ENCODE data around the gene WDR33. TPM values are rescaled to one million over a fixed set of nuclear protein-coding genes. Genes with fewer than 3 reads are reported as not detected.
A peak's percentile ranks its signal among the peaks of the same experiment; 100 is the strongest.

WDR33 gene
- total RNA-seq, 4 donors from 2014 or later: 25.8 to 35.3 (median 33.3) TPM

DNA sequence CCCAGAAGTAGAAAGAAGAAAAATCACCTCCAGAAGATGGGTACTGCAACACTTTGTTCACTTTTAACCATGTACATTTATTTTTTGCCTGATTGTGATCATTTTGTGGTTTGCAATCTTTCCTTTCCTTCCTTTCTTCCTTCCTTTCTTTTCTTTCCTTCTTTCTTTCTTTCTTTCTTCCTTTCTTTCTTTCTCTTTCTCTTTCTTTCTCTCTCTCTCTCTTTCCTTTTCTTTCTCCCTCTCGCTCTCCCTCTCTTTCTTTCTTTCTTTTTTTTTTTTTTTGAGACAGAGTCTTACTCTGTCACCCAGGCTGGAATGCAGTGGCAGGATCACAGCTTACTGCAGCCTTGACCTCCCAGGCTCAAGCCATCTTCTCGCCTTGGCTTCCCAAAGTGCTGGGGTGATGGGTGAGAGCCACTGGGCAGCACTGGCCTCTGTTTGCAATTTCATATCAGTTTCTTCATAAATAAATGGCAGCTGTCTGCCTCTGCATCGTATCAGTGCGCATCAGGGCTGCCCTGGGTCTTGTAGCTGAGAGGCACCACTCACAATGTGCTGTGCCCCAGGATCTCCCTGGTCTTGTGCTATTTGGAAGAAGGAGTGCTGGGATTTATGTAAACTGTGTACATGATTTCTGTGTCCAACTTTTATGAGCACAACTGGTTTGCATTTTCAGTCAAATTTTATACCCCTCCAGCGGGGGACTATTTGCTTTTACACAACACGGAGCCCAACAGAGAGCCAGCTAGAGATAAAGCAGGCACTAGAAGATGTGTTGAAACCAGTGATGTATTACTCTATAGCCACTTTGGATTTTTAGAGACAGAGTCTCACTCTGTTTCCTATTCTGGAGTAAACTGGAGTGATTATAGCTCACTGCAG is 128.8 kb downstream of the WDR33 start:
- H3K36me3 ChIP-seq: no peaks in the 10 kb centered on the region
- no peak for TF ChIP-seq POLR2AphosphoS5 (IDR thresholded peaks at IDR 0.05)
- intact Hi-C loops (cut with DNase I): loop anchor here (5.0 kb wide), 1 partner anchor 35 kb away; the partner anchor contains the start of gene GPR17
- 88% methylated on average over 5 of the region's 6 CpGs for WGBS
- H3K9me3 ChIP-seq: no peaks in the 10 kb centered on the region
- no peak overlapping the region for H3K4me3 ChIP-seq
- no peak for DNase-seq (ENCODE audit: extremely low spot score)
- no peaks in the 10 kb centered on the region for H3K27me3 ChIP-seq
- peaks cover 18 to 71% (median 59%) of the 10 kb centered on the region in 4 donors for H3K4me1 ChIP-seq
- H3K27ac ChIP-seq (replicated peaks in 1 of 4): peak overlapping the region; percentile 74 to 81 (median 75)

DNA sequence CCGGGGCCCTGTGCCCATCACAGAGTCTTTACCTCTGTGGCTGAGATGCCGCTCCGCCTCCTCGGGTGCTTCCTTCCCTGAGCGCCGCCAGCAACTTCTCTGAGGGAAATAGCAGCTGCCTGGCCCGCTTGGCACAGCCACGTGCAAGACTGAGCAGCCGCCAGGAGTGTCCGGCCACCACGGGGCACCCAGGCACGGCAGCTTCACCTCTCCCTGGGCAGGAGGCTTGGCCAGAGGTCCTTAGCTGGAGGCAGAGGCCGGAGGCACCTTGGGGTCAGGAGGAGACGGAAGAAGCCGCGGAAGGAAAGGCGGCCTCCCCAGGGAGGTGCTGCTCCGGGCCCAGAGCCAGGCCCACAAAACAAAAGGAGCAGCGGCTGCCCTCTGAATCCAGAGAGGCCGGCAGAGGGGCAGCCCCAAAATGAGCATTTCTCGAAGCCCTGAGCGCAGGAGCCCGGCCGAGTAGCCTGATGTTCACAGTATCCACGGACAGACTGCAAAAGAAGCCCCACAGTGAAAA is 129.6 kb downstream of the WDR33 start:
- H3K4me3 ChIP-seq: peak overlapping the region; percentile 41 to 54 (median 45)
- peaks cover 25 to 77% (median 68%) of the 10 kb centered on the region in 4 donors for H3K4me1 ChIP-seq
- intact Hi-C loops (cut with DNase I): loop anchor here (5.0 kb wide), 1 partner anchor 34 kb away; the partner anchor contains the start of gene GPR17
- H3K27me3 ChIP-seq: no peaks in the 10 kb centered on the region
- no peaks in the 10 kb centered on the region for H3K36me3 ChIP-seq
- DNase-seq (ENCODE audit: extremely low spot score): peak; percentile 91
- no peaks in the 10 kb centered on the region for H3K9me3 ChIP-seq
- H3K27ac ChIP-seq (replicated peaks in 1 of 4): peak overlapping the region; percentile 74 to 81 (median 75)
- TF ChIP-seq POLR2A (IDR thresholded peaks at IDR 0.05; ENCODE audit: low read depth) (no peak), EP300 (IDR thresholded peaks at IDR 0.05) (no peak), POLR2AphosphoS5 (IDR thresholded peaks at IDR 0.05) (peak; percentile 28 to 57)
- TF ChIP-seq, protein P1, sequence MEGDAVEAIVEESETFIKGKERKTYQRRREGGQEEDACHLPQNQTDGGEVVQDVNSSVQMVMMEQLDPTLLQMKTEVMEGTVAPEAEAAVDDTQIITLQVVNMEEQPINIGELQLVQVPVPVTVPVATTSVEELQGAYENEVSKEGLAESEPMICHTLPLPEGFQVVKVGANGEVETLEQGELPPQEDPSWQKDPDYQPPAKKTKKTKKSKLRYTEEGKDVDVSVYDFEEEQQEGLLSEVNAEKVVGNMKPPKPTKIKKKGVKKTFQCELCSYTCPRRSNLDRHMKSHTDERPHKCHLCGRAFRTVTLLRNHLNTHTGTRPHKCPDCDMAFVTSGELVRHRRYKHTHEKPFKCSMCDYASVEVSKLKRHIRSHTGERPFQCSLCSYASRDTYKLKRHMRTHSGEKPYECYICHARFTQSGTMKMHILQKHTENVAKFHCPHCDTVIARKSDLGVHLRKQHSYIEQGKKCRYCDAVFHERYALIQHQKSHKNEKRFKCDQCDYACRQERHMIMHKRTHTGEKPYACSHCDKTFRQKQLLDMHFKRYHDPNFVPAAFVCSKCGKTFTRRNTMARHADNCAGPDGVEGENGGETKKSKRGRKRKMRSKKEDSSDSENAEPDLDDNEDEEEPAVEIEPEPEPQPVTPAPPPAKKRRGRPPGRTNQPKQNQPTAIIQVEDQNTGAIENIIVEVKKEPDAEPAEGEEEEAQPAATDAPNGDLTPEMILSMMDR (IDR thresholded peaks at IDR 0.05): no peak
- WGBS: 11% methylated on average over 13 of the region's 25 CpGs

DNA sequence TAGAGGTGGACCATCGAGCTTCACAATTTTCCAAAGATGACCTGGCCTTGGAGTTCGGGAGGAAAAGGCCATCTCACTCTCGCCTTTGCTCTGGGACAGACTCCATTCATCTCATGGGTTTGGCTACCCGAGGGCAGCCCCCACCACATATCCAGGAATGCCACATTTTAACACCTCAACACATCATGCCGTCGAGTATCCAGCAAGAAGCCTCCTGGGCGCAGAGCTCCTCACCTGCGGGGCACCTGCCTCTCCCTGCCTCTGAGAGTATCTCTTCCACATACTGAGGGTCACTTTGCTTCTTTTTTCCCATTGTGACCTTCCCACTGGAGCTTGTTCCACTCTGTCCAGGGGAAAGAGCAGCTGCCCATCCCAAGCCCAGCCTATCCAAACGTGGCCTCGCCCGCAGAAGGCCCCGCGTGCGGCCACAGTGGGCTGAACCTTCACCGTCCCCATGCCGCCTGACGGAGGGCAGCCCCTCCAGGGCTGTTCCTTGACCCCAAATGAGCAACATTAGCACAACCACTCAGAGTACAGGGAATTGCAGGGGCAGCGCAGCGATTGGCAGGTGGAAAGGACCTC is 130.2 kb downstream of the WDR33 start:
- intact Hi-C loops (cut with DNase I): loop anchor here (5.0 kb wide), 1 partner anchor 33 kb away; the partner anchor contains the start of gene GPR17
- TF ChIP-seq POLR2A (IDR thresholded peaks at IDR 0.05; ENCODE audit: low read depth) (no peak), EP300 (IDR thresholded peaks at IDR 0.05) (no peak), POLR2AphosphoS5 (IDR thresholded peaks at IDR 0.05) (no peak)
- TF ChIP-seq, protein P1 (IDR thresholded peaks at IDR 0.05): no peak
- Histone ChIP-seq H3K27ac (replicated peaks in 1 of 4) (peak overlapping the region; percentile 74 to 81 (median 75)), H3K36me3 (no peaks in the 10 kb centered on the region), H3K9me3 (no peaks in the 10 kb centered on the region), H3K4me1 (peaks cover 29 to 77% (median 69%) of the 10 kb centered on the region in 4 donors), H3K4me3 (peak overlapping the region; percentile 41 to 54 (median 45)), H3K27me3 (no peaks in the 10 kb centered on the region)
- DNase-seq (ENCODE audit: extremely low spot score): no peak
- 87% methylated on average over 14 of the region's 19 CpGs for WGBS

DNA sequence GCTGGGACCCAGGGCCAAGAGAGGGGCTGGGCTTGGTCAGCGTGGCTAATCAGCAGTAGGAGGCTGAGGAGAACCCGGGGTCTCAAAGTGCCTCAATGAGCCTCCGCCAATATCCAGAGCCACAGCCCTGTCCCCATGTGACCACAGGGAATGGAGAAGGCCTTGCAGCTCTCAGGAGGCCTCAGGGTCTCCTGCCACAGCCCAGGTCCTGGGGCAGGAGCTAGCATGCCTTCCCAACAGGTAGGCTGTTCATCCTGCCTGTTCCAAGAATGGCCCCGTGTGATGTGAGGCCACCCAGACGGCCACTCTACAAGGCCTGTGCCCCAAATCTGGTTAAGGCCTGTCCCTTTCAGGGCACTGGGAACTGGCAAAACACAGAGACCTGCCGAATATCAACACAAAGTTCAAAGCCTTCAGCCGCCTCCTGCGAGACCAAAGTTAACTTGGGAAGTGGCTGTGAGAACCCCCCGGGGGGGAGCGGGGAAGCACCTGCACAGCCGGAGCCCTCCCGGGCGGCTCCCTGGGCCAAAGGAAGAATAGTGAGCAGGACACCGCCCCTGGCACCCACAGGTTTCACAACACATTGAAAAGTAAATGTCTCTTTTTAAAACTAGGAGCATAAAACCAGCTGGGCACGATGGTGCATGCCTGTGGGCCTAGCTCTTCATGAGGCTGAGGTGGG is 131.2 kb downstream of the WDR33 start:
- H3K4me1 ChIP-seq: peaks cover 29 to 69% (median 66%) of the 10 kb centered on the region in 4 donors
- intact Hi-C loops (cut with DNase I): loop anchor here (5.0 kb wide), 1 partner anchor 33 kb away; the partner anchor contains the start of gene GPR17
- 89% methylated on average over 9 of the region's 15 CpGs for WGBS

More for the DNA sequence above, 131.2 kb downstream of the WDR33 start:
- H3K36me3 ChIP-seq: no peaks in the 10 kb centered on the region
- no peaks in the 10 kb centered on the region for H3K9me3 ChIP-seq
- H3K27ac ChIP-seq (replicated peaks in 1 of 4): no peak overlapping the region
- no peak for TF ChIP-seq POLR2A (IDR thresholded peaks at IDR 0.05; ENCODE audit: low read depth)
- TF ChIP-seq, protein P1 (IDR thresholded peaks at IDR 0.05): no peak
- no peak for TF ChIP-seq EP300 (IDR thresholded peaks at IDR 0.05)
- TF ChIP-seq POLR2AphosphoS5 (IDR thresholded peaks at IDR 0.05): no peak
- H3K4me3 ChIP-seq: no peak overlapping the region
- no peak for DNase-seq (ENCODE audit: extremely low spot score)
- no peaks in the 10 kb centered on the region for H3K27me3 ChIP-seq
